ENCODE measurements around the gene OLFM1.
"Not testable (repeated sequence)": the region's sequence is repeated elsewhere in the genome, so short reads cannot be mapped to it uniquely, and the experiment has no call there.

The OLFM1 gene

GRCh38 chr9:135108831-135109510, 21.5 kb downstream of the OLFM1 start:
- no peak for DNase-seq

GRCh38 chr9:135109650-135110049, 22.2 kb downstream of the OLFM1 start:
- DNase-seq, result no peak

- DNase-seq, result no peak
Measured at GRCh38 chr9:135110416-135110815, 22.9 kb downstream of the OLFM1 start.

- not testable (repeated sequence) for DNase-seq
Measured at GRCh38 chr9:135111600-135111999, 24.1 kb downstream of the OLFM1 start.

- no peak for DNase-seq
Measured at GRCh38 chr9:135116371-135116770, 28.9 kb downstream of the OLFM1 start.

GRCh38 chr9:135116881-135117280, 29.4 kb downstream of the OLFM1 start:
- no peak for DNase-seq

GRCh38 chr9:135117281-135117680, 29.8 kb downstream of the OLFM1 start:
- DNase-seq, result no peak

- no peak for DNase-seq
Measured at GRCh38 chr9:135119496-135120064, 32.1 kb downstream of the OLFM1 start.

- no peak for DNase-seq
Measured at GRCh38 chr9:135120249-135120648, 32.8 kb downstream of the OLFM1 start.

- DNase-seq, result no peak
Measured at GRCh38 chr9:135122316-135122715, 34.8 kb downstream of the OLFM1 start.

- no peak for DNase-seq
Measured at GRCh38 chr9:135123126-135123772, 35.8 kb downstream of the OLFM1 start.

- DNase-seq, result no peak
Measured at GRCh38 chr9:135123773-135124134, 36.3 kb downstream of the OLFM1 start.

- DNase-seq, result no peak
Measured at GRCh38 chr9:135126451-135127187, 39.2 kb downstream of the OLFM1 start.

- no peak for DNase-seq
Measured at GRCh38 chr9:135127718-135128670, 40.5 kb downstream of the OLFM1 start.

- DNase-seq, result no peak
Measured at GRCh38 chr9:135129137-135129695, 41.7 kb downstream of the OLFM1 start.

- no peak for DNase-seq
Measured at GRCh38 chr9:135130207-135130976, 42.9 kb downstream of the OLFM1 start.

GRCh38 chr9:135131488-135131887, 44.0 kb downstream of the OLFM1 start:
- no peak for DNase-seq

- no peak for DNase-seq
Measured at GRCh38 chr9:135132008-135132407, 44.5 kb downstream of the OLFM1 start.

GRCh38 chr9:135134268-135135022, 47.0 kb downstream of the OLFM1 start:
- DNase-seq, result no peak

- DNase-seq, result no peak
Measured at GRCh38 chr9:135135171-135135928, 47.9 kb downstream of the OLFM1 start.

Data from NK-92 treated with Interleukin-12 subunit alpha and Interleukin-12 subunit beta, amount 100 ng/mL, for 24 hours (cell line).